Endothelial cell of umbilical vein (primary cell): ENCODE data around the gene CADPS. TPM values are rescaled to one million over a fixed set of nuclear protein-coding genes. Genes with fewer than 3 reads are reported as not detected.

Experiments
- BruUV-seq: library from RNA; stranded (reverse); fragments of 400-500 nt; replicated peaks from 2 replicates; lab custom pipeline; 2021; lab: Mats Ljungman, UMichigan
- CTCF ChIA-PET: fragments of 300-600, 350-600 bp; sonication (Branson Sonifier 250); formaldehyde crosslinking; loops from one replicate; lab custom pipeline; 2021; ENCODE audit warnings: antibody characterized with exemption, inconsistent platforms; lab: Charles Lee
- POLR2A ChIA-PET: fragments of 300-600, 350-600 bp; sonication (Branson Sonifier 250); formaldehyde crosslinking; loops from one replicate; lab custom pipeline; 2021; ENCODE audit warnings: antibody characterized with exemption, inconsistent platforms; lab: Charles Lee
- DNase-seq: peaks from one replicate; pipeline ENCODE4 v3.0.0-alpha.2; 2011; ENCODE audit warnings: low read depth, low spot score
- FAIRE-seq: peaks from 2 replicates; lab custom pipeline; 2011; peaks lifted over from hg19 to GRCh38; lab: Jason Lieb, UNC
- H2AFZ ChIP-seq: 2 replicates; pipeline ENCODE4 v1.6.0; 2012; ENCODE audit warnings: low read depth, low read length, control low read depth, inconsistent platforms
- H3K27ac ChIP-seq: 2 replicates; pipeline ENCODE4 v1.5.1; 2011; ENCODE audit warnings: low read depth, mild to moderate bottlenecking, control low read depth, low read length, moderate library complexity; ENCODE audit not compliant: insufficient read depth
- H3K27me3 ChIP-seq, 2 experiments: 2 replicates each; pipeline versions ENCODE4 v1.6.0 to v1.6.1; 2011; ENCODE audit warnings: low read length in 2 of 2, mixed read lengths in 1 of 2; ENCODE audit not compliant: control insufficient read depth in 2 of 2, insufficient read depth in 2 of 2
- H3K36me3 ChIP-seq, 2 experiments: 2 replicates in 1 of 2; 3 replicates in 1 of 2; pipeline ENCODE4 v1.5.1; 2011; ENCODE audit warnings: low read length in 2 of 2, mild to moderate bottlenecking in 1 of 2, moderate library complexity in 1 of 2; ENCODE audit not compliant: control insufficient read depth in 2 of 2, insufficient read depth in 2 of 2; ENCODE audit errors: extremely low read depth in 1 of 2
- H3K4me1 ChIP-seq: 3 replicates; pipeline ENCODE4 v1.5.1; 2011; ENCODE audit warnings: mild to moderate bottlenecking, low read length; ENCODE audit not compliant: control insufficient read depth, insufficient read depth; ENCODE audit errors: extremely low read depth
- H3K4me2 ChIP-seq: 2 replicates; pipeline ENCODE4 v1.6.1; 2011; ENCODE audit warnings: low read length, control low read depth, mixed read lengths; ENCODE audit not compliant: insufficient read depth
- H3K4me3 ChIP-seq, 3 experiments: fragments of 200-600 bp in 1 of 3; sonication (generic), shearing (Covaris generic) in 1 of 3; replicated peaks in 1 of 3; 2 replicates each; pipeline ENCODE4 v1.5.1; 2011 to 2016; ENCODE audit warnings: control low read depth in 3 of 3, low read length in 3 of 3, mild to moderate bottlenecking in 2 of 3, inconsistent platforms in 1 of 3, low read depth in 1 of 3, moderate library complexity in 1 of 3; ENCODE audit not compliant: insufficient read depth in 1 of 3
- H3K79me2 ChIP-seq: 2 replicates; pipeline ENCODE4 v1.6.0; 2012; ENCODE audit warnings: low read length, inconsistent platforms; ENCODE audit not compliant: control insufficient read depth, insufficient read depth
- H3K9ac ChIP-seq: replicated peaks from 2 replicates; pipeline ENCODE3; 2011; ENCODE audit warnings: low read length, control low read depth; ENCODE audit not compliant: insufficient read depth; ENCODE audit errors: extremely low read depth
- H3K9me1 ChIP-seq: replicated peaks from 3 replicates; pipeline ENCODE4 v1.6.0; 2011; ENCODE audit warnings: mild to moderate bottlenecking, low read length; ENCODE audit not compliant: control insufficient read depth, insufficient read depth; ENCODE audit errors: extremely low read depth
- H3K9me3 ChIP-seq: replicated peaks from 2 replicates; pipeline ENCODE4 v1.5.1; 2012; ENCODE audit warnings: low read length, inconsistent platforms; ENCODE audit not compliant: control insufficient read depth, insufficient read depth
- H4K20me1 ChIP-seq: replicated peaks from 2 replicates; pipeline ENCODE3; 2011; ENCODE audit warnings: mild to moderate bottlenecking, low read length; ENCODE audit not compliant: control insufficient read depth, insufficient read depth; ENCODE audit errors: extremely low read depth
- CTCF ChIP-seq, 2 donors: IDR thresholded peaks; 1 replicate in 1 of 2; 2 replicates in 1 of 2; pipeline ENCODE4 v1.5.1; 2011; ENCODE audit warnings: low read length in 2 of 2, mild to moderate bottlenecking in 2 of 2, moderate library complexity in 2 of 2, control low read depth in 1 of 2, inconsistent platforms in 1 of 2, low read depth in 1 of 2; ENCODE audit not compliant: insufficient read depth in 1 of 2; ENCODE audit errors: extremely low read depth in 1 of 2
- EZH2 ChIP-seq: IDR thresholded peaks from 2 replicates; pipeline ENCODE4 v1.6.1; 2012; ENCODE audit warnings: borderline replicate concordance, low read depth, mild to moderate bottlenecking, moderate library complexity, low read length, inconsistent platforms; ENCODE audit not compliant: severe bottlenecking
- FOS ChIP-seq: IDR thresholded peaks from 2 replicates; pipeline ENCODE4 v1.6.1; 2011; ENCODE audit warnings: mild to moderate bottlenecking, low read length, moderate library complexity, borderline replicate concordance; ENCODE audit not compliant: insufficient read depth
- GATA2 ChIP-seq: IDR thresholded peaks from 2 replicates; pipeline ENCODE4 v1.7.0; 2011; ENCODE audit warnings: low read depth, mild to moderate bottlenecking, moderate library complexity, mixed read lengths, low read length; ENCODE audit not compliant: insufficient read length, insufficient read depth
- JUN ChIP-seq: IDR thresholded peaks from 2 replicates; pipeline ENCODE4 v1.6.1; 2011; ENCODE audit warnings: borderline replicate concordance, low read depth; ENCODE audit not compliant: insufficient read length, insufficient read depth
- MAX ChIP-seq: IDR thresholded peaks from 2 replicates; pipeline ENCODE4 v1.6.1; 2011; ENCODE audit not compliant: insufficient read depth, insufficient read length
- MYC ChIP-seq: IDR thresholded peaks from one replicate; pipeline ENCODE4 v1.6.1; 2011; ENCODE audit warnings: mild to moderate bottlenecking, low read depth, low read length
- POLR2A ChIP-seq: IDR thresholded peaks from 2 replicates; pipeline ENCODE4 v1.6.1; 2012; ENCODE audit warnings: low read depth, mild to moderate bottlenecking, control low read depth, low read length
- POLR2AphosphoS5 ChIP-seq: IDR thresholded peaks from 2 replicates; pipeline ENCODE4 v1.6.1; 2012; ENCODE audit warnings: low read depth, mild to moderate bottlenecking, control low read depth, low read length, moderate library complexity; ENCODE audit not compliant: insufficient read depth
- dilution Hi-C: fragments of 300-500 bp; cut with MboI; formaldehyde crosslinking; loops from one replicate; pipeline ENCODE4 v1.15.0; 2019; ENCODE audit warnings: low sequenced_read_pairs; ENCODE audit not compliant: extremely low pct_ligation_motif_present
- intact Hi-C: fragments of 100-400 bp; cut with micrococcal nuclease; formaldehyde crosslinking; loops from one replicate; pipeline ENCODE4 v1.10.0; 2022
- polyA plus RNA-seq, 4 experiments: library from polyadenylated mRNA; depleted of rRNA in 3 of 4; stranded (reverse) in 3 of 4; unstranded in 1 of 4; fragments of >200 nt; gene quantifications; 2 replicates each; pipeline versions ENCODE4 v1.2.1 to v1.2.3, GENCODE V29; 2011 to 2012; ENCODE audit warnings: missing spikeins in 1 of 4
- total RNA-seq: library from RNA; stranded (reverse); gene quantifications from 2 replicates; pipeline ENCODE4 v1.2.3, GENCODE V29; 2021

CADPS gene
- total and polyA plus RNA-seq, 2 donors (not counting 3 experiments of a cell fraction or from before 2014, with no cell fraction given), result not detected

- Histone ChIP-seq H3K4me2 (no peak overlapping the region), H3K9me1 (no peaks in the 10 kb centered on the region), H4K20me1 (no peaks in the 10 kb centered on the region), H3K4me3 (no peak overlapping the region), H3K9me3 (no peaks in the 10 kb centered on the region), H3K9ac (no peak overlapping the region), H3K27ac (no peak overlapping the region), H3K27me3 (peaks cover 39 to 47% of the 10 kb centered on the region in 2 experiments), H3K36me3 (no peaks in the 10 kb centered on the region), H3K4me1 (no peaks in the 10 kb centered on the region), H2AFZ (no peak overlapping the region), H3K79me2 (no peaks in the 10 kb centered on the region)
- dilution Hi-C loops (no loop called here), intact Hi-C loops (no loop called here)
- POLR2A ChIA-PET, result no interaction called here
- CTCF ChIA-PET, result interaction anchor here (0.6 to 1.2 kb wide), 2 partner anchors 11 to 1250 kb away, joined by 3 to 6 read pairs; no protein-coding TSS in a partner anchor
- no peak for TF ChIP-seq POLR2AphosphoS5
- no peak for TF ChIP-seq EZH2
- no peak for TF ChIP-seq JUN
- no peak for TF ChIP-seq FOS
- TF ChIP-seq CTCF (IDR thresholded peaks at IDR 0.05; ENCODE audit: extremely low read depth in 1 of 2, insufficient read depth in 1 of 2, low read depth in 1 of 2, low read length in 2 of 2), result no peak
- TF ChIP-seq MYC, result no peak
- TF ChIP-seq MAX, result no peak
- TF ChIP-seq GATA2, result no peak
- TF ChIP-seq POLR2A, result no peak
- no peak for DNase-seq
- FAIRE-seq, result no peak
- BruUV-seq, result no TSS peak
These were observed 511.9 kb downstream of the CADPS start for GRCh38 chr3:62363275-62363674.
